MM.1S (cell line): ENCODE data around the gene LRMDA.

Experiments used
- DNase-seq: peaks from one replicate; pipeline ENCODE4 v3.0.0-alpha.2; 2015
- H2AFZ ChIP-seq: fragments of 300-600 bp; sonication (generic); 2 replicates; pipeline ENCODE4 v1.6.0; 2016; ENCODE audit warnings: antibody characterized with exemption, low read length
- H3F3A ChIP-seq: fragments of 300-600 bp; sonication (generic); 2 replicates; pipeline ENCODE4 v1.6.1; 2016; ENCODE audit warnings: mild to moderate bottlenecking, antibody characterized with exemption, low read length, moderate library complexity, mixed read lengths; ENCODE audit not compliant: insufficient read depth
- H3K27ac ChIP-seq: fragments of 300-600 bp; sonication (generic); 2 replicates; pipeline ENCODE4 v1.5.1; 2016; ENCODE audit warnings: mild to moderate bottlenecking, low read length
- H3K27me3 ChIP-seq: fragments of 300-600 bp; sonication (generic); replicated peaks from 2 replicates; pipeline ENCODE4 v1.6.0; 2016; ENCODE audit warnings: low read length; ENCODE audit not compliant: insufficient read depth
- H3K36me3 ChIP-seq: fragments of 300-600 bp; sonication (generic); replicated peaks from 2 replicates; pipeline ENCODE4 v1.6.1; 2016; ENCODE audit warnings: mild to moderate bottlenecking, low read length, mixed read lengths; ENCODE audit not compliant: insufficient read depth
- H3K4me1 ChIP-seq: fragments of 300-600 bp; sonication (generic); 2 replicates; pipeline ENCODE4 v1.6.1; 2016; ENCODE audit warnings: low read length, mixed read lengths
- H3K4me2 ChIP-seq: fragments of 300-600 bp; sonication (generic); 2 replicates; pipeline ENCODE4 v1.6.0; 2016; ENCODE audit warnings: low read depth, low read length
- H3K4me3 ChIP-seq: fragments of 300-600 bp; sonication (generic); 2 replicates; pipeline ENCODE4 v1.5.1; 2016; ENCODE audit warnings: low read length, mixed read lengths
- H3K79me2 ChIP-seq: fragments of 300-600 bp; sonication (generic); 2 replicates; pipeline ENCODE4 v1.6.1; 2016; ENCODE audit warnings: mixed run types, low read length, mixed read lengths
- H3K9ac ChIP-seq: fragments of 300-600 bp; sonication (generic); 2 replicates; pipeline ENCODE4 v1.6.1; 2016; ENCODE audit warnings: low read length, mixed read lengths
- H3K9me2 ChIP-seq: fragments of 300-600 bp; sonication (generic); replicated peaks from 2 replicates; pipeline ENCODE4 v1.6.1; 2016; ENCODE audit warnings: mild to moderate bottlenecking, low read length, mixed read lengths; ENCODE audit not compliant: insufficient read depth
- H3K9me3 ChIP-seq: fragments of 300-600 bp; sonication (generic); replicated peaks from 2 replicates; pipeline ENCODE4 v1.6.1; 2016; ENCODE audit warnings: mild to moderate bottlenecking, low read length, mixed read lengths; ENCODE audit not compliant: insufficient read depth
- H4K20me1 ChIP-seq: fragments of 300-600 bp; sonication (generic); 2 replicates; pipeline ENCODE4 v1.6.1; 2016; ENCODE audit warnings: mild to moderate bottlenecking, low read length, moderate library complexity, mixed read lengths; ENCODE audit not compliant: insufficient read depth
- CTCF ChIP-seq: fragments of 300-600 bp; sonication (generic); IDR thresholded peaks from 2 replicates; pipeline ENCODE4 v1.5.1; 2016; ENCODE audit warnings: antibody characterized with exemption, low read length, mixed read lengths
- EZH2 ChIP-seq: fragments of 300-600 bp; sonication (generic); optimal IDR thresholded peaks from 2 replicates; pipeline ENCODE3; 2017; ENCODE audit warnings: low read depth, mild to moderate bottlenecking, antibody characterized with exemption, low read length, mixed read lengths
- EZH2phosphoT487 ChIP-seq: fragments of 300-600 bp; sonication (generic); IDR thresholded peaks from 2 replicates; pipeline ENCODE4 v1.6.1; 2018; ENCODE audit warnings: antibody characterized with exemption, low read length

LRMDA gene

GRCh38 chr10:75658036-75658435 is 226.6 kb downstream of the LRMDA start:
- H3K4me2 ChIP-seq = no peak overlapping the region
- no peaks in the 10 kb centered on the region for H3K36me3 ChIP-seq
- no peaks in the 10 kb centered on the region for H4K20me1 ChIP-seq
- no peak overlapping the region for H3K9ac ChIP-seq
- TF ChIP-seq EZH2phosphoT487 (no peak), EZH2 (no peak), CTCF (no peak)
- no peak overlapping the region for H3K4me3 ChIP-seq
- H3K4me1 ChIP-seq = no peaks in the 10 kb centered on the region
- no peaks in the 10 kb centered on the region for H3K9me3 ChIP-seq
- no peak for DNase-seq
- H2AFZ ChIP-seq = no peak overlapping the region
- H3K27me3 ChIP-seq = no peaks in the 10 kb centered on the region
- no peaks in the 10 kb centered on the region for H3K79me2 ChIP-seq
- no peaks in the 10 kb centered on the region for H3F3A ChIP-seq
- H3K9me2 ChIP-seq = no peaks in the 10 kb centered on the region
- no peak overlapping the region for H3K27ac ChIP-seq

GRCh38 chr10:75658496-75658895 is 227.1 kb downstream of the LRMDA start:
- no peaks in the 10 kb centered on the region for H4K20me1 ChIP-seq
- TF ChIP-seq EZH2phosphoT487 (no peak), EZH2 (no peak), CTCF (no peak)
- H3K4me2 ChIP-seq = no peak overlapping the region
- H3K4me1 ChIP-seq = no peaks in the 10 kb centered on the region
- no peak overlapping the region for H2AFZ ChIP-seq
- no peaks in the 10 kb centered on the region for H3K9me3 ChIP-seq
- no peaks in the 10 kb centered on the region for H3K27me3 ChIP-seq
- H3K9me2 ChIP-seq = no peaks in the 10 kb centered on the region
- H3K36me3 ChIP-seq = no peaks in the 10 kb centered on the region
- no peak overlapping the region for H3K27ac ChIP-seq
- no peak overlapping the region for H3K9ac ChIP-seq
- no peak for DNase-seq
- no peaks in the 10 kb centered on the region for H3F3A ChIP-seq
- H3K79me2 ChIP-seq = no peaks in the 10 kb centered on the region
- no peak overlapping the region for H3K4me3 ChIP-seq

- no peaks in the 10 kb centered on the region for H4K20me1 ChIP-seq
- no peaks in the 10 kb centered on the region for H3K36me3 ChIP-seq
- TF ChIP-seq CTCF (no peak), EZH2 (no peak), EZH2phosphoT487 (no peak)
- no peak overlapping the region for H3K4me3 ChIP-seq
- H3K9me2 ChIP-seq = no peaks in the 10 kb centered on the region
- H3K79me2 ChIP-seq = no peaks in the 10 kb centered on the region
- no peak overlapping the region for H2AFZ ChIP-seq
- H3K27ac ChIP-seq = no peak overlapping the region
- H3F3A ChIP-seq = no peaks in the 10 kb centered on the region
- H3K4me2 ChIP-seq = no peak overlapping the region
- H3K27me3 ChIP-seq = no peaks in the 10 kb centered on the region
- no peak overlapping the region for H3K9ac ChIP-seq
- H3K9me3 ChIP-seq = no peaks in the 10 kb centered on the region
- H3K4me1 ChIP-seq = no peaks in the 10 kb centered on the region
- no peak for DNase-seq
Measured at GRCh38 chr10:75658915-75659314, 227.5 kb downstream of the LRMDA start.

- H4K20me1 ChIP-seq = no peaks in the 10 kb centered on the region
- no peak overlapping the region for H3K4me3 ChIP-seq
- H3K9ac ChIP-seq = no peak overlapping the region
- H3K27ac ChIP-seq = no peak overlapping the region
- no peak overlapping the region for H2AFZ ChIP-seq
- TF ChIP-seq EZH2 (no peak), EZH2phosphoT487 (no peak), CTCF (no peak)
- H3F3A ChIP-seq = no peaks in the 10 kb centered on the region
- H3K4me2 ChIP-seq = no peak overlapping the region
- no peak for DNase-seq
- H3K27me3 ChIP-seq = no peaks in the 10 kb centered on the region
- H3K79me2 ChIP-seq = no peaks in the 10 kb centered on the region
- H3K9me2 ChIP-seq = no peaks in the 10 kb centered on the region
- no peaks in the 10 kb centered on the region for H3K4me1 ChIP-seq
- no peaks in the 10 kb centered on the region for H3K36me3 ChIP-seq
- H3K9me3 ChIP-seq = no peaks in the 10 kb centered on the region
Measured at GRCh38 chr10:75660823-75661222, 229.4 kb downstream of the LRMDA start.
